Thyroid gland (tissue), 4 donors: ENCODE data around the gene GIGYF2.

Experiments used
- CTCF ChIP-seq, 6 experiments: fragments of 200-600 bp in 3 of 6; fragments of 450-650 bp in 3 of 6; sonication (generic) in 3 of 6; IDR thresholded peaks; one replicate each; pipeline ENCODE4 v1.5.1; 2016 to 2019; ENCODE audit warnings: antibody characterized with exemption in 6 of 6, mild to moderate bottlenecking in 2 of 6, inconsistent platforms in 1 of 6, moderate library complexity in 1 of 6
- POLR2A ChIP-seq, 2 donors: fragments of 450-650 bp; IDR thresholded peaks; one replicate each; pipeline ENCODE4 v1.6.1; 2017; ENCODE audit warnings: antibody characterized with exemption in 2 of 2, mild to moderate bottlenecking in 2 of 2, moderate library complexity in 1 of 2

GRCh38 chr2:232697059-232697806 is at the start of gene GIGYF2:
- no peak for TF ChIP-seq CTCF (IDR thresholded peaks at IDR 0.05)
- TF ChIP-seq POLR2A (IDR thresholded peaks at IDR 0.05): peak in 1 of 2 donors; percentile 77
